GM19193 (cell line): ENCODE data around the gene NPTX1.

Experiments used
- POLR2A ChIP-seq: IDR thresholded peaks from 4 replicates; pipeline ENCODE4 v1.6.1; 2011; ENCODE audit not compliant: insufficient read depth, insufficient read length; ENCODE audit errors: extremely low read depth

Gene NPTX1

GRCh38 chr17:80492343-80493136, 16.1 kb upstream of the NPTX1 start:
- no peak for TF ChIP-seq POLR2A

GRCh38 chr17:80491478-80492342, 15.3 kb upstream of the NPTX1 start:
- no peak for TF ChIP-seq POLR2A

GRCh38 chr17:80487511-80487910, 11.1 kb upstream of the NPTX1 start:
- no peak for TF ChIP-seq POLR2A

GRCh38 chr17:80486692-80487091, 10.3 kb upstream of the NPTX1 start:
- no peak for TF ChIP-seq POLR2A

GRCh38 chr17:80485846-80486245, 9.4 kb upstream of the NPTX1 start:
- TF ChIP-seq POLR2A = no peak

- TF ChIP-seq POLR2A = no peak
Measured at GRCh38 chr17:80482555-80483308, 6.3 kb upstream of the NPTX1 start.

- no peak for TF ChIP-seq POLR2A
Measured at GRCh38 chr17:80482058-80482318, 5.6 kb upstream of the NPTX1 start.

GRCh38 chr17:80481284-80482057, 5.1 kb upstream of the NPTX1 start:
- TF ChIP-seq POLR2A = no peak

- TF ChIP-seq POLR2A = no peak
Measured at GRCh38 chr17:80480248-80480647, 3.8 kb upstream of the NPTX1 start.

GRCh38 chr17:80479246-80479566, 2.8 kb upstream of the NPTX1 start:
- no peak for TF ChIP-seq POLR2A

- no peak for TF ChIP-seq POLR2A
Measured at GRCh38 chr17:80478487-80479245, 2.3 kb upstream of the NPTX1 start.

- no peak for TF ChIP-seq POLR2A
Measured at GRCh38 chr17:80477647-80478478, 1.5 kb upstream of the NPTX1 start.
